Umbilical cord (tissue), 2 donors: Measurements from ENCODE around the gene ANKRD11. TPM values are rescaled to one million over a fixed set of nuclear protein-coding genes. Genes with fewer than 3 reads are reported as not detected.
A peak's percentile ranks its signal among the peaks of the same experiment; 100 is the strongest.
"Not testable (repeated sequence)": the region's sequence is repeated elsewhere in the genome, so short reads cannot be mapped to it uniquely, and the experiment has no call there.

Source experiments
- DNase-seq: peaks from one replicate; pipeline ENCODE4 v3.0.0-alpha.2; 2015; ENCODE audit warnings: low spot score
- total RNA-seq: library from RNA; depleted of rRNA; stranded (reverse); fragments of >200 nt; gene quantifications from one replicate; pipeline ENCODE4 v1.2.3, GENCODE V29; 2014; ENCODE audit warnings: low replicate concordance; ENCODE audit not compliant: insufficient read depth

ANKRD11 gene
- total RNA-seq, 1 donor from 2014 or later: 43.8 TPM

GRCh38 chr16:89268987-89269735, 221.2 kb downstream of the ANKRD11 start:
- DNase-seq: no peak

GRCh38 chr16:89268585-89268984, 221.8 kb downstream of the ANKRD11 start:
- DNase-seq: no peak

- not testable (repeated sequence) for DNase-seq
Measured at GRCh38 chr16:89267746-89268145, 222.6 kb downstream of the ANKRD11 start.

GRCh38 chr16:89266521-89267134, 223.7 kb downstream of the ANKRD11 start:
- DNase-seq: no peak

- DNase-seq: no peak
Measured at GRCh38 chr16:89265647-89266046, 224.7 kb downstream of the ANKRD11 start.

- DNase-seq: no peak
Measured at GRCh38 chr16:89264800-89265550, 225.4 kb downstream of the ANKRD11 start.

GRCh38 chr16:89261691-89262563, 228.4 kb downstream of the ANKRD11 start:
- no peak for DNase-seq

GRCh38 chr16:89259901-89260300, 230.5 kb downstream of the ANKRD11 start:
- not testable (repeated sequence) for DNase-seq

GRCh38 chr16:89257757-89258465, 232.4 kb downstream of the ANKRD11 start:
- DNase-seq: no peak

- DNase-seq: no peak
Measured at GRCh38 chr16:89257281-89257731, 233.1 kb downstream of the ANKRD11 start.

GRCh38 chr16:89256651-89257254, 233.6 kb downstream of the ANKRD11 start:
- DNase-seq: no peak

GRCh38 chr16:89253548-89254287, 236.6 kb downstream of the ANKRD11 start:
- DNase-seq: no peak

- no peak for DNase-seq
Measured at GRCh38 chr16:89248196-89248982, 242.0 kb downstream of the ANKRD11 start.

GRCh38 chr16:89247734-89248075, 242.7 kb downstream of the ANKRD11 start:
- not testable (repeated sequence) for DNase-seq

- peak; percentile 36 for DNase-seq
Measured at GRCh38 chr16:89246903-89247733, 243.2 kb downstream of the ANKRD11 start.

- no peak for DNase-seq
Measured at GRCh38 chr16:89246383-89246902, 243.9 kb downstream of the ANKRD11 start.

- DNase-seq: no peak
Measured at GRCh38 chr16:89244754-89245153, 245.6 kb downstream of the ANKRD11 start.

- not testable (repeated sequence) for DNase-seq
Measured at GRCh38 chr16:89244264-89244663, 246.1 kb downstream of the ANKRD11 start.
